HCT116 (cell line): ENCODE data around the gene CHST12. TPM values are rescaled to one million over a fixed set of nuclear protein-coding genes. Genes with fewer than 3 reads are reported as not detected.

ENCODE experiments used
- ATAC-seq: fragments of 200-7000 bp; cut with Tn5 transposase; 2 replicates; pipeline ENCODE4 v1.9.1; 2020; ENCODE audit warnings: mild to moderate bottlenecking, moderate library complexity
- BruUV-seq: library from RNA; stranded (reverse); fragments of 400-500 nt; replicated peaks from 2 replicates; lab custom pipeline; 2021; lab: Mats Ljungman, UMichigan
- CTCF ChIA-PET: fragments of 300-600 bp; sonication (Branson Sonifier 250); formaldehyde crosslinking; loops from one replicate; lab custom pipeline; 2021; ENCODE audit warnings: antibody characterized with exemption; lab: Charles Lee
- POLR2A ChIA-PET: fragments of 300-600, 350-600 bp; sonication (Branson Sonifier 250); formaldehyde crosslinking; loops from one replicate; lab custom pipeline; 2021; ENCODE audit warnings: antibody characterized with exemption; lab: Charles Lee
- RAD21 ChIA-PET, 2 experiments: fragments of 300-600 bp; sonication (Branson Sonifier 250); formaldehyde crosslinking; loops; one replicate each; lab custom pipeline; 2023; ENCODE audit warnings: low total read pairs in 2 of 2; ENCODE audit not compliant: uncharacterized antibody in 2 of 2, unreplicated experiment in 2 of 2, low non-redundant PET in 1 of 2; lab: Charles Lee
- DNase-seq: peaks from one replicate; pipeline ENCODE4 v3.0.0-alpha.2; 2010; ENCODE audit warnings: low read depth, low spot score
- H2AFZ ChIP-seq: fragments of 200-600 bp; shearing (Covaris generic), sonication (generic); 2 replicates; pipeline ENCODE4 v1.6.1; 2017; ENCODE audit warnings: low read depth, mixed run types, mixed read lengths, antibody characterized with exemption, low read length; ENCODE audit not compliant: poor library complexity, severe bottlenecking
- H3K27ac ChIP-seq: 2 replicates; pipeline ENCODE4 v1.5.1; 2012; ENCODE audit warnings: low read depth, low read length
- H3K27me3 ChIP-seq: fragments of 200-600 bp; sonication (generic); 2 replicates; pipeline ENCODE4 v1.6.1; 2016; ENCODE audit warnings: mixed run types, low read length, mixed read lengths; ENCODE audit not compliant: insufficient read depth
- H3K36me3 ChIP-seq, 2 experiments: fragments of 200-500 bp in 1 of 2; fragments of 200-600 bp in 1 of 2; sonication (Bioruptor generic) in 1 of 2; sonication (generic) in 1 of 2; 2 replicates each; pipeline versions ENCODE4 v1.5.1 to v1.6.1; 2014 to 2016; ENCODE audit warnings: low read length in 2 of 2, inconsistent platforms in 1 of 2, mixed read lengths in 1 of 2, mixed run types in 1 of 2; ENCODE audit not compliant: insufficient read depth in 2 of 2, control insufficient read depth in 1 of 2
- H3K4me1 ChIP-seq, 2 experiments: fragments of 200-600 bp in 1 of 2; sonication (generic) in 1 of 2; 2 replicates each; pipeline versions ENCODE4 v1.5.1 to v1.6.1; 2012 to 2017; ENCODE audit warnings: low read length in 2 of 2, inconsistent platforms in 1 of 2, mild to moderate bottlenecking in 1 of 2, mixed read lengths in 1 of 2, mixed run types in 1 of 2, moderate library complexity in 1 of 2; ENCODE audit not compliant: insufficient read depth in 2 of 2, control insufficient read depth in 1 of 2
- H3K4me2 ChIP-seq: fragments of 200-600 bp; sonication (generic); 2 replicates; pipeline ENCODE4 v1.6.1; 2017; ENCODE audit warnings: mixed run types, low read length, mixed read lengths
- H3K4me3 ChIP-seq, 2 experiments: fragments of 200-600 bp in 1 of 2; sonication (generic) in 1 of 2; replicated peaks in 1 of 2; 2 replicates each; pipeline ENCODE4 v1.5.1; 2011 to 2016; ENCODE audit warnings: low read length in 2 of 2, control low read depth in 1 of 2, low read depth in 1 of 2, mild to moderate bottlenecking in 1 of 2, mixed read lengths in 1 of 2, mixed run types in 1 of 2
- H3K79me2 ChIP-seq: fragments of 200-600 bp; sonication (generic); 2 replicates; pipeline ENCODE4 v1.6.1; 2017; ENCODE audit warnings: mild to moderate bottlenecking, mixed run types, low read length, moderate library complexity, mixed read lengths; ENCODE audit not compliant: insufficient read depth
- H3K9ac ChIP-seq: fragments of 200-600 bp; sonication (generic); 2 replicates; pipeline ENCODE4 v1.6.1; 2016; ENCODE audit warnings: low read length, mixed read lengths
- H3K9me2 ChIP-seq: fragments of 200-600 bp; sonication (generic), shearing (Covaris generic); 2 replicates; pipeline ENCODE4 v1.6.1; 2017; ENCODE audit warnings: mixed run types, mild to moderate bottlenecking, moderate library complexity; ENCODE audit not compliant: insufficient read depth
- H3K9me3 ChIP-seq, 2 experiments: fragments of 200-500 bp in 1 of 2; fragments of 200-600 bp in 1 of 2; sonication (Bioruptor generic) in 1 of 2; sonication (generic) in 1 of 2; 2 replicates each; pipeline ENCODE4 v1.6.1; 2014 to 2017; ENCODE audit warnings: low read length in 2 of 2, mixed read lengths in 2 of 2, inconsistent platforms in 1 of 2, low read depth in 1 of 2, mild to moderate bottlenecking in 1 of 2, mixed run types in 1 of 2, moderate library complexity in 1 of 2; ENCODE audit not compliant: control insufficient read depth in 1 of 2, insufficient read depth in 1 of 2
- H4K20me1 ChIP-seq: fragments of 200-600 bp; sonication (generic), shearing (Covaris generic); 2 replicates; pipeline ENCODE4 v1.6.1; 2017; ENCODE audit warnings: mixed run types, mild to moderate bottlenecking, moderate library complexity; ENCODE audit not compliant: insufficient read depth
- ATF3 ChIP-seq: IDR thresholded peaks from 2 replicates; pipeline ENCODE4 v1.6.1; 2012
- CBX3 ChIP-seq: IDR thresholded peaks from 2 replicates; pipeline ENCODE4 v1.6.1; 2012; ENCODE audit warnings: low read depth
- CEBPB ChIP-seq: IDR thresholded peaks from 2 replicates; pipeline ENCODE4 v1.6.1; 2012; ENCODE audit warnings: low read depth
- CTCF ChIP-seq, 3 experiments: fragments of 200-600 bp in 1 of 3; sonication (generic) in 1 of 3; IDR thresholded peaks in 2 of 3; conservative IDR thresholded peaks in 1 of 3; 2 replicates each; pipeline ENCODE4 v1.5.1; 2012 to 2017; ENCODE audit warnings: low read depth in 2 of 3, low read length in 2 of 3, antibody characterized with exemption in 1 of 3, borderline replicate concordance in 1 of 3, control low read depth in 1 of 3, mild to moderate bottlenecking in 1 of 3, mixed read lengths in 1 of 3, mixed run types in 1 of 3, moderate library complexity in 1 of 3; ENCODE audit not compliant: insufficient read depth in 1 of 3
- EGR1 ChIP-seq: IDR thresholded peaks from 2 replicates; pipeline ENCODE4 v1.6.1; 2012; ENCODE audit warnings: low read depth
- ELF1 ChIP-seq: IDR thresholded peaks from 2 replicates; pipeline ENCODE4 v1.6.1; 2012; ENCODE audit warnings: low read depth, borderline replicate concordance
- EZH2 ChIP-seq: fragments of 200-600 bp; sonication (generic); IDR thresholded peaks from 2 replicates; pipeline ENCODE4 v1.6.1; 2017; ENCODE audit warnings: antibody characterized with exemption, mixed run types
- MAX ChIP-seq: IDR thresholded peaks from 2 replicates; pipeline ENCODE4 v1.6.1; 2012
- POLR2A ChIP-seq: IDR thresholded peaks from 2 replicates; pipeline ENCODE4 v1.7.0; 2011; ENCODE audit warnings: borderline replicate concordance; ENCODE audit not compliant: insufficient read depth, insufficient read length; ENCODE audit errors: extremely low read depth
- POLR2AphosphoS5 ChIP-seq: IDR thresholded peaks from 2 replicates; pipeline ENCODE4 v1.6.1; 2011; ENCODE audit warnings: mild to moderate bottlenecking, low read depth, low read length, moderate library complexity
- REST ChIP-seq: IDR thresholded peaks from 2 replicates; pipeline ENCODE4 v1.6.1; 2012; ENCODE audit warnings: low read depth
- SIN3A ChIP-seq: IDR thresholded peaks from 2 replicates; pipeline ENCODE4 v1.6.1; 2012; ENCODE audit warnings: low read depth
- YY1 ChIP-seq: IDR thresholded peaks from 2 replicates; pipeline ENCODE4 v1.6.1; 2011; ENCODE audit warnings: low read length, low read depth, moderate library complexity, mild to moderate bottlenecking; ENCODE audit not compliant: insufficient replicate concordance; ENCODE audit errors: extremely low read depth
- ZFX ChIP-seq: fragments of 450-650 bp; IDR thresholded peaks from 2 replicates; pipeline ENCODE4 v1.6.1; 2017
- ZNF274 ChIP-seq: fragments of 200-500 bp; sonication (Bioruptor generic); IDR thresholded peaks from 2 replicates; pipeline ENCODE4 v1.6.1; 2014; ENCODE audit warnings: mild to moderate bottlenecking, low read depth, low read length, inconsistent platforms
- intact Hi-C: fragments of 100-400 bp; cut with micrococcal nuclease; formaldehyde crosslinking; loops from 2 replicates; pipeline ENCODE4 v1.10.0; 2022
- total RNA-seq: library from RNA; stranded (reverse); gene quantifications from one replicate; pipeline ENCODE4 v1.2.1, GENCODE V29; 2021; ENCODE audit not compliant: unreplicated experiment

Gene CHST12
- total RNA-seq, 1 experiment from 2014 or later: 14.2 TPM

- TF ChIP-seq REST: no peak
- no peak for TF ChIP-seq SIN3A
These were observed 23.5 kb upstream of the CHST12 start (continued) for GRCh38 chr7:2379821-2380450.

- Histone ChIP-seq H3K4me3 (no peak overlapping the region), H3K9me2 (no peaks in the 10 kb centered on the region), H3K36me3 (peaks cover 38% of the 10 kb centered on the region in 2 experiments; a peak in 3 of 4 replicates), H4K20me1 (no peaks in the 10 kb centered on the region), H3K4me2 (no peak overlapping the region), H3K9ac (no peak overlapping the region), H3K4me1 (no peaks in the 10 kb centered on the region), H3K27ac (no peak overlapping the region), H3K27me3 (no peaks in the 10 kb centered on the region)
- no TSS peak for BruUV-seq
- no peak for ATAC-seq
- RAD21 ChIA-PET: no interaction called here
- intact Hi-C loops: no loop called here
- POLR2A ChIA-PET: no interaction called here
- no peak for TF ChIP-seq CTCF (IDR thresholded peaks at IDR 0.05 in 2 of 3, conservative IDR thresholded peaks at IDR 0.05 in 1 of 3; ENCODE audit: borderline replicate concordance in 1 of 3, insufficient read depth in 1 of 3, low read depth in 2 of 3, low read length in 2 of 3)
- TF ChIP-seq ZFX: no peak
- TF ChIP-seq SIN3A: no peak
- no peak for TF ChIP-seq YY1
- no peak for TF ChIP-seq ELF1
- no peak for TF ChIP-seq ZNF274
- no peak for TF ChIP-seq MAX
- no peak for TF ChIP-seq POLR2A
- TF ChIP-seq CBX3: no peak
- TF ChIP-seq EGR1: no peak
- TF ChIP-seq EZH2: no peak
- TF ChIP-seq CEBPB: no peak
- TF ChIP-seq ATF3: no peak
- no peak for TF ChIP-seq POLR2AphosphoS5
- TF ChIP-seq, all 23 proteins: peak for 0
- H2AFZ ChIP-seq: no peak overlapping the region
- CTCF ChIA-PET: no interaction called here
- H3K79me2 ChIP-seq: peaks cover 34% of the 10 kb centered on the region
- no peaks in the 10 kb centered on the region for H3K9me3 ChIP-seq
- DNase-seq: no peak
These were observed 22.9 kb upstream of the CHST12 start for GRCh38 chr7:2380461-2380860.
